Pancreas (tissue), 10 donors: ENCODE measurements around the gene EVA1C. TPM values are rescaled to one million over a fixed set of nuclear protein-coding genes. Genes with fewer than 3 reads are reported as not detected.

ENCODE experiments used
- ATAC-seq, 4 donors: fragments of 200-7000 bp; cut with Tn5 transposase; one replicate each; pipeline versions ENCODE4 v1.8.0 to v1.9.1; 2020; ENCODE audit warnings: mild to moderate bottlenecking in 4 of 4, moderate library complexity in 4 of 4
- DNase-seq, 6 donors: peaks; one replicate each; pipeline ENCODE4 v3.0.0-alpha.2; 2020
- FAIRE-seq: peaks from 2 replicates; lab custom pipeline; 2012; peaks lifted over from hg19 to GRCh38; lab: Jason Lieb, UNC
- H3K27ac ChIP-seq, 4 donors: fragments of 200-600 bp; sonication (generic); 1 replicate in 3 of 4; 2 replicates in 1 of 4; pipeline versions ENCODE4 v1.5.0 to v1.8.0; 2020
- H3K27me3 ChIP-seq, 4 donors: fragments of 200-600 bp; one replicate each; pipeline ENCODE4 v1.8.0; 2021
- H3K36me3 ChIP-seq, 3 donors: fragments of 200-600 bp; sonication (generic) in 1 of 3; one replicate each; pipeline versions ENCODE4 v1.5.0 to v1.8.0; 2020 to 2021
- H3K4me1 ChIP-seq, 3 donors: fragments of 200-600 bp; one replicate each; pipeline ENCODE4 v1.8.0; 2021
- H3K4me3 ChIP-seq, 4 donors: fragments of 200-600 bp; sonication (generic) in 2 of 4; one replicate each; pipeline versions ENCODE4 v1.5.0 to v1.8.0; 2020 to 2021
- H3K9me3 ChIP-seq, 4 donors: fragments of 200-600 bp; one replicate each; pipeline ENCODE4 v1.8.0; 2021
- WGBS, 2 donors: extraction: QIAGEN DNeasy Blood & Tissue Kit; methylation state at CpG; one replicate each; pipeline ENCODE4 v1.1.7; 2013; 5-methylcytosine and 5-hydroxymethylcytosine counted together
- intact Hi-C, 3 donors: fragments of 100-400 bp; cut with DNase I; formaldehyde crosslinking; loops; one replicate each; pipeline versions ENCODE4 v1.11.1 to v1.14.2; 2022
- polyA plus RNA-seq, 2 donors: library from polyadenylated mRNA; stranded (reverse); fragments of 200-250 nt; gene quantifications; one replicate each; pipeline ENCODE4 v1.2.3, GENCODE V29; 2013
- total RNA-seq, 6 donors: library from RNA; stranded (reverse); fragmentation: NEBNext Ultra II Directional in 4 of 6; extraction: Animal tissue kit (Norgen Biotek cat#: 25700) in 4 of 6; gene quantifications; one replicate each; pipeline versions ENCODE4 v1.2.1 to v1.2.4, GENCODE V29; 2021 to 2023
- TF ChIP-seq, protein P1 (sequence below), 4 donors: fragments of 200-600 bp; sonication (generic) in 3 of 4; IDR thresholded peaks; one replicate each; pipeline versions ENCODE4 v1.5.0 to v1.8.0; 2021; ENCODE audit warnings: antibody characterized with exemption in 4 of 4
- donor health status: healthy with polysubstance abuse.
- donor health status: DM: no; HTN: no; CAD: no; lungs with moderate emphysema.
- donor health status: DM: no; HTN: no; CAD: no.
- donor health status: control.
- donor health status: control.
- donor health status: Bipolar disorder and iron deficiency.
- donor health status: DM: yes; HTN: yes; CAD: no.
- donor health status: DM: no; HTN: no; CAD: no.
- donor health status: DM: no; HTN: no; CAD: no.
- donor health status: DM: yes; HTN: yes; CAD: no.

EVA1C gene
- total and polyA plus RNA-seq, 8 donors, result 7.9 to 35.9 (median 11.6) TPM

DNA sequence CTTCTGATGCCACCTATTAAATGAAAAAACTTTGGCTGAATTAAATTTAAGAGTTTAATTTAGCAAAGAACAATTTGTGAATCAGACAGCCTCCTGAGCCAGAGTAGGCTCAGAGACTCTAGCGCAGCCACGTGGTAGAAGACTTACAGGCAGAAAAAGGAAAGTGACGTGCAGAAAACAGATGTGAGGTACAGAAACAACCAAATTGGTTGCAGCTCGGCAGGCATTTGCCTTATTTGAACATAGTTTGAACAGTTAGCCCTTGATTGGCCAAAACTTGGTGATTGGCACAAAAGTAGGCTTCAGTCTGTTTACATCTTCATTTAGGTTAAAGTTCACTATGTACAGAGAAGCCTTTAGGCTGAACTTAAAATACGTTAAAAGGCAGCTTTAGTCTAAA, 149.9 kb downstream of the EVA1C start:
- WGBS, 2 donors, result 63 to 69% methylated on average over 5 of the region's 5 CpGs
- Histone ChIP-seq H3K4me3 (no peak overlapping the region), H3K27ac (no peak overlapping the region), H3K4me1 (no peaks in the 10 kb centered on the region), H3K36me3 (no peaks in the 10 kb centered on the region), H3K27me3 (no peaks in the 10 kb centered on the region), H3K9me3 (no peaks in the 10 kb centered on the region)
- TF ChIP-seq, protein P1, sequence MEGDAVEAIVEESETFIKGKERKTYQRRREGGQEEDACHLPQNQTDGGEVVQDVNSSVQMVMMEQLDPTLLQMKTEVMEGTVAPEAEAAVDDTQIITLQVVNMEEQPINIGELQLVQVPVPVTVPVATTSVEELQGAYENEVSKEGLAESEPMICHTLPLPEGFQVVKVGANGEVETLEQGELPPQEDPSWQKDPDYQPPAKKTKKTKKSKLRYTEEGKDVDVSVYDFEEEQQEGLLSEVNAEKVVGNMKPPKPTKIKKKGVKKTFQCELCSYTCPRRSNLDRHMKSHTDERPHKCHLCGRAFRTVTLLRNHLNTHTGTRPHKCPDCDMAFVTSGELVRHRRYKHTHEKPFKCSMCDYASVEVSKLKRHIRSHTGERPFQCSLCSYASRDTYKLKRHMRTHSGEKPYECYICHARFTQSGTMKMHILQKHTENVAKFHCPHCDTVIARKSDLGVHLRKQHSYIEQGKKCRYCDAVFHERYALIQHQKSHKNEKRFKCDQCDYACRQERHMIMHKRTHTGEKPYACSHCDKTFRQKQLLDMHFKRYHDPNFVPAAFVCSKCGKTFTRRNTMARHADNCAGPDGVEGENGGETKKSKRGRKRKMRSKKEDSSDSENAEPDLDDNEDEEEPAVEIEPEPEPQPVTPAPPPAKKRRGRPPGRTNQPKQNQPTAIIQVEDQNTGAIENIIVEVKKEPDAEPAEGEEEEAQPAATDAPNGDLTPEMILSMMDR (IDR thresholded peaks at IDR 0.05), result no peak
- no peak for FAIRE-seq
- intact Hi-C loops, result no loop called here
- DNase-seq, result no peak
- peak in 1 of 4 donors; percentile 59 for ATAC-seq

DNA sequence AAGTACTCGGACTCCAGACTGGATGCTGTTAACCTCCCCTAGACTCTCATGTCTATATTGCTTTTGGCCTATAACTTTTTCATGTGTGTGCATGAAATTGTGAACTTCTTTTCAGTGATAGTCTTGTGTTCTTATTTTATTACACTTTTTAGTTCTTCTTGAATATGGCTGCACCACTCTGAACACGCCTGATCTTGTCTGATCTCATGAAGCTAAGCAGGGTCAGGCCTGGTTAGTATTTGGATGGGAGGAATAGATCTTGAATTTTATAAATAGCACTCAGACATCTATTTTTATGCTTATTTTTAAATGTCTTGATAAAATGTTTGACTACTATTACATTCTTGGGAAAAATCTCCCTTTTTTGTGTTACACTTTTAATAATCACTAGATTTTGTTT, 150.4 kb downstream of the EVA1C start:
- WGBS, 2 donors, result 87 to 89% methylated on average over 2 of the region's 2 CpGs
- ATAC-seq (no peak), DNase-seq (no peak), FAIRE-seq (no peak)
- TF ChIP-seq, protein P1 (IDR thresholded peaks at IDR 0.05), result no peak
- Histone ChIP-seq H3K4me3 (no peak overlapping the region), H3K27ac (no peak overlapping the region), H3K9me3 (no peaks in the 10 kb centered on the region), H3K36me3 (no peaks in the 10 kb centered on the region), H3K27me3 (no peaks in the 10 kb centered on the region), H3K4me1 (no peaks in the 10 kb centered on the region)
- intact Hi-C loops, result no loop called here

Other genes starting within 250 kb of the EVA1C start
- 1 to 10 TPM; 2.0 to 4.2 (median 2.8) TPM for gene MIS18A, start 133.7 kb upstream of the EVA1C start, total RNA-seq
- 1 to 10 TPM; 2.2 to 3.8 TPM for gene MIS18A, start 133.7 kb upstream of the EVA1C start, polyA plus RNA-seq
- 1 to 10 TPM in 1 of 6 donors, under 1 TPM in 1, not detected in 4; 0.28 to 1.0 TPM for gene MRAP, start 113.9 kb upstream of the EVA1C start, total RNA-seq
- under 1 TPM in 1 of 2 donors, not detected in 1; 0.23 TPM for gene MRAP, start 113.9 kb upstream of the EVA1C start, polyA plus RNA-seq
- gene URB1, start 19.7 kb upstream of the EVA1C start, total RNA-seq, result 10 to 100 TPM in 1 of 6 donors, 1 to 10 TPM in 5; 5.9 to 11.0 (median 8.0) TPM
- 1 to 10 TPM; 2.9 to 4.7 TPM for gene URB1, start 19.7 kb upstream of the EVA1C start, polyA plus RNA-seq
- under 1 TPM in 3 of 6 donors, not detected in 3; 0.26 to 0.47 (median 0.46) TPM for gene TCP10L, start 172.8 kb downstream of the EVA1C start, total RNA-seq
- 1 to 10 TPM in 1 of 2 donors, under 1 TPM in 1; 0.27 to 1.9 TPM for gene TCP10L, start 172.8 kb downstream of the EVA1C start, polyA plus RNA-seq
- 10 to 100 TPM; 11.8 to 24.3 (median 17.7) TPM for gene CFAP298, start 199.7 kb downstream of the EVA1C start, total RNA-seq
- 10 to 100 TPM; 36.0 to 36.2 TPM for gene CFAP298, start 199.7 kb downstream of the EVA1C start, polyA plus RNA-seq